Keratinocyte (primary cell): ENCODE data around the gene SS18L1. TPM values are rescaled to one million over a fixed set of nuclear protein-coding genes. Genes with fewer than 3 reads are reported as not detected.

ENCODE experiments used
- DNase-seq: peaks from one replicate; pipeline ENCODE4 v3.0.0-alpha.2; 2011; ENCODE audit warnings: low read depth, missing footprints, low spot score
- FAIRE-seq: peaks from 2 replicates; lab custom pipeline; 2011; peaks lifted over from hg19 to GRCh38; lab: Jason Lieb, UNC
- H2AFZ ChIP-seq: 2 replicates; pipeline ENCODE4 v1.6.0; 2012; ENCODE audit warnings: low read length, control low read depth, inconsistent platforms; ENCODE audit not compliant: control insufficient read depth
- H3K27ac ChIP-seq: 2 replicates; pipeline ENCODE4 v1.5.1; 2011; ENCODE audit warnings: low read length; ENCODE audit not compliant: control insufficient read depth, insufficient read depth
- H3K27me3 ChIP-seq: 3 replicates; pipeline ENCODE4 v1.6.0; 2011; ENCODE audit warnings: low read length; ENCODE audit not compliant: control insufficient read depth, insufficient read depth; ENCODE audit errors: extremely low read depth
- H3K36me3 ChIP-seq, 2 experiments: 2 replicates in 1 of 2; 3 replicates in 1 of 2; pipeline ENCODE4 v1.5.1; 2011; ENCODE audit warnings: low read length in 2 of 2, mild to moderate bottlenecking in 1 of 2; ENCODE audit not compliant: control insufficient read depth in 2 of 2, insufficient read depth in 2 of 2; ENCODE audit errors: extremely low read depth in 1 of 2
- H3K4me1 ChIP-seq: 3 replicates; pipeline ENCODE4 v1.5.1; 2011; ENCODE audit warnings: low read length; ENCODE audit not compliant: control insufficient read depth, insufficient read depth; ENCODE audit errors: extremely low read depth
- H3K4me2 ChIP-seq: 3 replicates; pipeline ENCODE4 v1.6.0; 2011; ENCODE audit warnings: low read depth, low read length; ENCODE audit not compliant: control insufficient read depth, insufficient read depth; ENCODE audit errors: extremely low read depth
- H3K4me3 ChIP-seq, 3 experiments: fragments of 200-600 bp in 1 of 3; sonication (generic) in 1 of 3; 2 replicates in 2 of 3; 3 replicates in 1 of 3; pipeline ENCODE4 v1.5.1; 2011 to 2016; ENCODE audit warnings: low read length in 3 of 3, mild to moderate bottlenecking in 3 of 3, control low read depth in 2 of 3, inconsistent platforms in 1 of 3, low read depth in 1 of 3, mixed read lengths in 1 of 3, mixed run types in 1 of 3, moderate library complexity in 1 of 3; ENCODE audit not compliant: control insufficient read depth in 2 of 3, insufficient read depth in 2 of 3; ENCODE audit errors: extremely low read depth in 1 of 3
- H3K79me2 ChIP-seq: 2 replicates; pipeline ENCODE4 v1.6.0; 2012; ENCODE audit warnings: low read length; ENCODE audit not compliant: control insufficient read depth, insufficient read depth
- H3K9ac ChIP-seq: 3 replicates; pipeline ENCODE4 v1.6.0; 2011; ENCODE audit warnings: low read length; ENCODE audit not compliant: control insufficient read depth, insufficient read depth; ENCODE audit errors: extremely low read depth
- H3K9me1 ChIP-seq: 3 replicates; pipeline ENCODE4 v1.6.0; 2011; ENCODE audit warnings: low read length; ENCODE audit not compliant: control insufficient read depth, insufficient read depth; ENCODE audit errors: extremely low read depth
- H3K9me3 ChIP-seq: 2 replicates; pipeline ENCODE4 v1.5.1; 2012; ENCODE audit warnings: low read depth, low read length; ENCODE audit not compliant: control insufficient read depth
- H4K20me1 ChIP-seq: 3 replicates; pipeline ENCODE4 v1.6.0; 2011; ENCODE audit warnings: low read length; ENCODE audit not compliant: control insufficient read depth, insufficient read depth; ENCODE audit errors: extremely low read depth
- EZH2 ChIP-seq: IDR thresholded peaks from one replicate; pipeline ENCODE4 v1.6.1; 2012; ENCODE audit warnings: inconsistent platforms, mild to moderate bottlenecking, low read length, moderate library complexity
- dilution Hi-C: fragments of 300-500 bp; cut with MboI; formaldehyde crosslinking; loops from one replicate; pipeline ENCODE4 v1.7.0; 2020; ENCODE audit warnings: low sequenced_read_pairs; ENCODE audit not compliant: extremely low pct_ligation_motif_present
- polyA plus RNA-seq, 5 experiments: library from polyadenylated mRNA; depleted of rRNA in 3 of 5; stranded (reverse) in 3 of 5; stranded (forward) in 1 of 5; unstranded in 1 of 5; fragments of >200 nt; gene quantifications; 1 replicate in 1 of 5; 2 replicates in 3 of 5; 3 replicates in 1 of 5; pipeline versions ENCODE4 v1.2.1 to v1.2.3, GENCODE V29; 2011 to 2012; ENCODE audit warnings: missing spikeins in 2 of 5, low read depth in 1 of 5, low replicate concordance in 1 of 5
- TF ChIP-seq, protein P1 (sequence below), 3 experiments: IDR thresholded peaks in 1 of 3; conservative IDR thresholded peaks in 1 of 3; optimal IDR thresholded peaks in 1 of 3; 2 replicates in 2 of 3; 3 replicates in 1 of 3; pipeline versions ENCODE3 to v1.5.1; 2011; ENCODE audit warnings: low read length in 3 of 3, mild to moderate bottlenecking in 3 of 3, moderate library complexity in 2 of 3, control low read depth in 1 of 3, inconsistent platforms in 1 of 3; ENCODE audit not compliant: insufficient read depth in 2 of 3; ENCODE audit errors: extremely low read depth in 1 of 3

SS18L1 gene
- polyA plus RNA-seq, 1 donor (not counting 4 experiments of a cell fraction or from before 2014, with no cell fraction given): 9.4 TPM

DNA sequence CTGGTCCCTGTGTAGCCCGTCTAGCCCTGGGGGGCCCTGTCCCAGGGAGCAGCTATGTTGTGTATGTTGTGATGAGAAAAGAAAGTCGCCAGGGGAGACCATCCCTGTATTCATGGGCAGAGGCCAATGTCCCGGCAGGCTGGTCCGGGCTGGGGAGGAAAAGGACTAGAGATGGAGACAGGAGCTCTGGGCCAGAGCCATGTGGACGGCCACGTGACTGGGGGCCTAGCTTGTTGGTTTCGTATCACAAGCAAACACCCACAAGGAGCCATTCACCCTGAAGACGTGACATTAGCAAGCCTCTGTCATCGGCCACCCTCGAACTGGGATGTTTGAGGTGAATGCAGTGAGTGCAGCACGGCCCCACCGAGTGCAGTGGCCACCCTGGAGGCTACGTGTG lies 79.4 kb downstream of the SS18L1 start:
- Histone ChIP-seq H3K9ac (no peak overlapping the region), H3K36me3 (no peaks in the 10 kb centered on the region), H2AFZ (no peak overlapping the region), H3K4me1 (no peaks in the 10 kb centered on the region), H3K9me1 (no peaks in the 10 kb centered on the region), H3K27ac (no peak overlapping the region), H3K9me3 (no peaks in the 10 kb centered on the region), H3K79me2 (no peaks in the 10 kb centered on the region), H3K4me2 (no peak overlapping the region), H3K4me3 (no peak overlapping the region), H3K27me3 (peaks cover 91% of the 10 kb centered on the region), H4K20me1 (peaks cover 5% of the 10 kb centered on the region)
- FAIRE-seq (no peak), DNase-seq (no peak)
- TF ChIP-seq EZH2: no peak
- dilution Hi-C loops: no loop called here

GRCh38 chr20:62223571-62223970 lies 80.0 kb downstream of the SS18L1 start:
- H3K4me1 ChIP-seq: no peaks in the 10 kb centered on the region
- H2AFZ ChIP-seq: no peak overlapping the region
- peaks cover 5% of the 10 kb centered on the region for H4K20me1 ChIP-seq
- H3K27me3 ChIP-seq: peaks cover 90% of the 10 kb centered on the region
- no peak for TF ChIP-seq EZH2
- TF ChIP-seq, protein P1, sequence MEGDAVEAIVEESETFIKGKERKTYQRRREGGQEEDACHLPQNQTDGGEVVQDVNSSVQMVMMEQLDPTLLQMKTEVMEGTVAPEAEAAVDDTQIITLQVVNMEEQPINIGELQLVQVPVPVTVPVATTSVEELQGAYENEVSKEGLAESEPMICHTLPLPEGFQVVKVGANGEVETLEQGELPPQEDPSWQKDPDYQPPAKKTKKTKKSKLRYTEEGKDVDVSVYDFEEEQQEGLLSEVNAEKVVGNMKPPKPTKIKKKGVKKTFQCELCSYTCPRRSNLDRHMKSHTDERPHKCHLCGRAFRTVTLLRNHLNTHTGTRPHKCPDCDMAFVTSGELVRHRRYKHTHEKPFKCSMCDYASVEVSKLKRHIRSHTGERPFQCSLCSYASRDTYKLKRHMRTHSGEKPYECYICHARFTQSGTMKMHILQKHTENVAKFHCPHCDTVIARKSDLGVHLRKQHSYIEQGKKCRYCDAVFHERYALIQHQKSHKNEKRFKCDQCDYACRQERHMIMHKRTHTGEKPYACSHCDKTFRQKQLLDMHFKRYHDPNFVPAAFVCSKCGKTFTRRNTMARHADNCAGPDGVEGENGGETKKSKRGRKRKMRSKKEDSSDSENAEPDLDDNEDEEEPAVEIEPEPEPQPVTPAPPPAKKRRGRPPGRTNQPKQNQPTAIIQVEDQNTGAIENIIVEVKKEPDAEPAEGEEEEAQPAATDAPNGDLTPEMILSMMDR (optimal IDR thresholded peaks at IDR 0.05 in 1 of 3, IDR thresholded peaks at IDR 0.05 in 1 of 3, conservative IDR thresholded peaks at IDR 0.05 in 1 of 3; ENCODE audit: extremely low read depth in 1 of 3, insufficient read depth in 2 of 3, low read length in 3 of 3): no peak
- dilution Hi-C loops: no loop called here
- no peak overlapping the region for H3K4me3 ChIP-seq
- H3K27ac ChIP-seq: no peak overlapping the region
- H3K36me3 ChIP-seq: no peaks in the 10 kb centered on the region
- no peaks in the 10 kb centered on the region for H3K9me3 ChIP-seq
- H3K9ac ChIP-seq: no peak overlapping the region
- H3K4me2 ChIP-seq: no peak overlapping the region
- no peaks in the 10 kb centered on the region for H3K79me2 ChIP-seq
- FAIRE-seq: no peak
- no peaks in the 10 kb centered on the region for H3K9me1 ChIP-seq
- DNase-seq: no peak
